ENCODE data around the gene HPDL.
A peak's percentile ranks its signal among the peaks of the same experiment; 100 is the strongest.
"Not testable (repeated sequence)": the region's sequence is repeated elsewhere in the genome, so short reads cannot be mapped to it uniquely, and the experiment has no call there.

HPDL gene

DNA sequence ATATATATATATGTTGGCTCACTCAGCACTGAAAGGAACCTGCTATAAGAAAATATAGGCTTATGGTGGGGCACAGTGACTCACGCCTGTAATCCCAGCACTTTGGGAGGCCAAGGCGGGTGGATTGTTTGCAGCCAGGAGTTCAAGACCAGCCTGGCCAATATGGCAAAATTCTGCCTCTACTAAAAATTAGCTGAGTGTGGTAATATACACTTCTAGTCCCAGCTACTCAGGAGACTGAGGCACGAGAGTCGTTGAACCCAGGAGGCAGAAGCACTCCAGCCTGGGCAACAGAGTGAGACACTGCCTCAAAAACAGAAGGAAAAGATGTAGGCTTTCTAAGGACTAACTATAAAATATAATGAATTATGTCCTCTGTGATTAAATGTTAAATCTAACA, 28.1 kb downstream of the HPDL start:
- no peak for DNase-seq

DNA sequence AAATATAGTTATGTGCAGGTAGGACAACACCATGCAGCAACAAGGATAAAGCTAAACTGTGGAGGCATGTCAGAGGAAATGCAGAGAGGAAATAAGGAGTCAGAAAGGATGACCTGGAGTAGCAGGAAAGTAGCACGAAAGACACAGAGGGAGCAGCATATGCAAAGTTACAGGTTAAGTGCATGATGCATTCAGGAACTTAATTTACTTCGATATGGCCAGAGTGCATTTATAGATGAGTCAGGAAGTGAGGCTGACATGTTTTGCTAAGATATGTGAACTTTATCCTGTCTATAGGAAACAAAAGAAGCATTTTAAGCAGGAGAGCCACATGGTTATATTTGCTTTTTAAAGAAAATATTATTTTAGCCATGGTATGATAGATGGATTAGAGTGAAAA, 29.0 kb downstream of the HPDL start:
- DNase-seq: no peak

DNA sequence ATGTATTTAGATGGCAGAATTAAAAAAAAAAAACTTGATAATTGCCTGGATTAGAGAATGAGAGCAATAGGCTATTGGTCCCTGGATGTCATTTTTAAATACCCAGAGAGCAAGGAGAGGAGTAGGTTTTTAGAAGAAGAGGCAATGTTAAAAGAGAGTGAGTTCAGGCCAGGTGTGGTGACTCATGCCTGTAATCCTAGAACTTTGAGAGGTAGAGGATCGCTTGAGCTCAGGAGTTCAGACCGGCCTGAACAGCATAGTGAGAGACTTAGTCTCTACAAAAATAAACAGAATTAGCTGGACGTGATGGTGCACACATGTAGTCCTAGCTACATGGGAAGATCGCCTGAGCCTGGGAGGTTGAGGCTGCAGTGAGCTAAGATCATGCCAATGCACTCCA, 29.5 kb downstream of the HPDL start:
- no peak for DNase-seq

DNA sequence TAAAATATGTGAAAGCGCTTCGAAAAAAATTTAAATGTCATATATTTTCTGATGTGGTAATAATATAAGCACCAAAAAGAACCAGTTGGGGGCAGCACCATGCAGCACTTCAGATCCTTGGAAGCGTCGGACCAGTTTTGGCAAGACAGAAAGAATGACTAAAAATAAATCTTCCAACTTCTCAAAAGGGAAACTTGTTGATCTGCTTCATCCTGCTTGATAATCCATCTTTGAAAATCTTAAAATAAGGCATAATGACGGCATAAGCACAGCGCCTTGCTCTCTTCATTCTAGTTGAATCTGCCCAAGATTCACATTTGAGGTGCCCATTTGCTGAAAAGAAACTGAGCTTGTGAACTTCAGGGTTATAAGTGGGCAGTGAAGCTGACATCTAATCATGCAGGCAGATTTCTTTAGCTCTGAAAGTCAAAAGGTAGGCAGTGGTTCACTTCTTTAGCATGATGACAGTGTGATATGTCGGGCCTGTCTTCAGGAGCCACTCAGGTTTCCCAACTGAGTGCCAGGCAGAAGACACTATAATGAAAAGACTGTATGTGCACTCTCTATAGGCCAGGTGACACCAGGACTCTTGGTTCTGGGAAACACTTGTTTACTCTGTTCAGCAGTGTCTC, 33.3 kb downstream of the HPDL start:
- DNase-seq: peak; percentile 55

DNA sequence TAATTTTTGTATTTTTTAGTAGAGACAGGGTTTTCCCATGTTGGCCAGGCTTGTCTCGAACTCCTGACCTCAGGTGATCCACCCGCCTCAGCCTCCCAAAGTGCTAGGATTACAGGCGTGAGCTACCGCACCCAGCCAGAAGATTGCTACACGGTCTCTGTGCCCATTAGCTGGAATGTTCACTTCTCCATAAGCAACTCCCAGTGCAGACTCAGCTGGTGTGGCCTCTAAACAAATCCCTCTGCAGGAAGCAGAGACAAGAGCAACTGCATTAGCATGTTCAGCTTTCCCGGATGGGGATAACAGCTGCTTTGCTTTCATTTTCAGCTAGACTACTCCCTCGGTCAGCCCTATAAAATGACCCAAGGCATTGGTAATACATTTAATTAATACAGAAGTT, 34.3 kb downstream of the HPDL start:
- not testable (repeated sequence) for DNase-seq

DNA sequence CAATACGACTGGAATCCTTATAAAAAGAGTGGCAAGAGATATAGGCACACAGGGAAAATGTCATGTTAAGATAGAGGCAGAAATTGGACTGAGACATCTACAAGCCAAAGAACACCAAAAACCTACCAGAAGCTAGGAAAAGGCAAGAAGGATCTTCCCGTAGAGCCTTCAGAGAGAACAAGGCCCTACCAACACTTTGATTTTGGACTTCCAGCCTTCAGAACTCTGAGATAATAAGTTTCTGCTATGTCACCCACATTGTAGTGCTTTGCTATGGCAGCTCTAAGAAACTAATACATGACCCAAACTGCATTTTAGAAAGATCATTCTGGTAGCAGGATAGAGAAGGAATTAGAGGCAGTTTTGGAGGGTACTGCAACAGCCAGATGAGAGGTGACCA, 37.6 kb downstream of the HPDL start:
- no peak for DNase-seq

DNA sequence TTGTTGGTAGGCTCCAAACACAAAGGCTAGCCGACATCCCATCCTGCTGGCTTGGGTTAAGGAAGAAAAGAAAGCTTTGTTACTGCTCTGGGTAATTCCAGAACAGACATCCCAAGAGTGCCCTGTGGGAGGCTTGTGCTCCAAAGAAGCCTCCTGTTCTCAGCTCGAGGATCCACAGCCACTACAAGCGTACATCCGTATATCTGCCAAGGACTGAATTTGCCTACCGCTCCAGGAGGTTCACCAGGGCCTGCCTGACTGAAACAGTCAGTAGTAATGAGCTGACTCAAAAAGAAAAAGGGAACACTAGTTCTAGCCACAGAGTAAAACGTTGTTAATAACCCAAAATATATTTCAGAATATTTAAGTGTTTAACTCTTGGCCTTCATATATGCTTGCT, 38.4 kb downstream of the HPDL start:
- no peak for DNase-seq

DNA sequence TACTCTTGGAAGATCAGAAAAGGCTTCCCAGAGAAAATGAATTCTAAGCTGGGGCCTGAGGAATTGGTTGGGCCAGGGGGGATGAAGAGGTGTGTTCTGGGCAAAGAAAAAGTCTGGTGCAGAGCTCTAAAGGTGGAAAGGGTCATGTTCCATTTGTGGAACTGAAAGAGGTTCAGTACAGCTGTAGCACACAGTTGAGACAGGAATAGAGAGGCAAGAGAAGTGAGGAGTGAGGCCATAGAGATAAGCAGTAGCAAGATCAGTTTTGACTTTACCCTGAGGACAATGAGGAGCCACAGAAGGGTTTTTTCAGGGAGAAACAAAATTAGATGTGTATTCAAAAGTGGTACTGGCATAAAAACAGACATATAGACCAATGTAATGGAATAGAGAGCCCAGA, 43.9 kb downstream of the HPDL start:
- no peak for DNase-seq

DNA sequence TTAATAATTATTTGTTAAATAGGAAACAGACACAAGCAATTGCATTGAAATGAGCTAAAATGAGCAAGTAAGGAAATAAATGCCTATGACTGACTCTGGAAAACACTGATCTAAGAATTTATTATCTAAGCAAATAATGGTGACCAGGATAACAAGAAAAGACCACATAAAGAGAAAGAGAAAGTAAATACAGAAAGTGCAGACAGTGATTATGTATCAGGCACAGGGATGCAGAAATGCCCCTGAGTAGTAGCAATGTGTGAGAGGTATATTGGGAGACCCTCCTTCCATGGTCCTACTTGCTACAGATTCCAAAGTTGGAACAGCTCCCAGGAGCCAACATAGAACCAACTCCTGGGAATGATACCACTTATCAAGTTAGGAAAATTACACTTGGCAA, 46.9 kb downstream of the HPDL start:
- DNase-seq: no peak

DNA sequence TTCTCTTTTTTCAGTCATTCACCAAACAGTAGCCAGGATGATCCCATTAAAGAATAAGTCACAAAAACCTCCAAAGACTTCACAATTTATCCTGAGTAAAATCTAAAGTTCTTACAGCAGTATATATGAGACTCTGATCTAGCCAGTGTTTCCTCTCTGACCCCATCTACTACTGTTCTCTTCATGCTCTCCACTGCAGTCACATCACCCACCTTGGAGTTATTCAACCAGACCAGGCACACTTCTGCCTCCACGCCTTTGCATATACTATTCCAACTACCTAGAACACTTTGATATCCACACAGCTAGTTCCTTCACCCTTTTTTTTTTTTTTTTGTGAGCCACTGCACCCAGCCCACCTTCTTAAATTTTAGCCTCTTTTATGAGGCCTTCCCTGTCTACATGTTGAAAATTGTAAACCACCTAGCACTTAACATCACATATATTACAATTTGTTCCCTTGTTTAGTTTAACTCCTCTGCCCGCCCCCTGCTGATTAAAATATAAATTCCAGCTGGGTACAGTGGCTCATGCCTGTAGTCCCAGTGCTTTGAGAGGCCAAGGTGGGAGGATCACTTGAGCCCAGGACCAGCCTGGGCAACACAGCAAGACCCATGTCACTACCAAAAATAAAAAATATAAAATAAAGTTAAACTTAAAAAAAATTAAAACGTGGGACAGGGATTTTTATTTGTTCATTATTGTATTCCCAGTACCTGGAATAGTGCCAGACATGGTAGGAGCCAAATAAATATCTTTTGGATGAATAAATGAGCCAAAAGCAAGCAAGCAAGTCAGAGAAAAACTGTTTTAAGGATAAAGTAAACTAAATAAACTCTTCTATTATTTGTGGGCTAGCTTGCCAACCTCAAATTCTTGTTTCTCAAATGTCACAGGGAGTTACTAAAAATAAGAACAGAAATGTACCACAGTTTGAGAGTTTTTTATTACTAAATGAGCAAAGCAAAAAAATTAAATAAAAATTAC, 48.7 kb downstream of the HPDL start:
- DNase-seq: no peak

DNA sequence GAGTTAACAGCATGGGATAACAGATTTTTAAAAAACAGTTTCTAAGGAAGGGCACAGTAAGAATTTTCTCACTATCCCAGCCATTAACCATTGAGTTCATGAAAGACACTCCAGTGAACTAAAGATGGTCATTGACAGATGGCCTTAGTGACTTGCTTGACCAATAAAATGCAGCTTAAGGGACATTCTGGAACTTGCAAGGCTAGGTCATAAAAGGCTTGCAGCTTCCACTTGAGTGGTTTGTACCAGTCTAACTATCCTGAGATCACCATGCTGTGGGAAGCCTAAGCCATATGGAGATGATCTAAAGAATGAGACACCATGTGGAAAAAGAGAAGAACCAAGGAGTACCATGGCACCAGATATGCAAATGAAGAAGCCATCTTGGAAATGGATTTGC, 51.5 kb downstream of the HPDL start:
- DNase-seq: no peak
